KOPT-K1 (cell line): ENCODE measurements around the gene AOPEP.

Source experiments
- H3K27ac ChIP-seq: fragments of 200-600 bp; sonication (generic); 2 replicates; pipeline ENCODE4 v1.5.1; 2016; ENCODE audit warnings: antibody characterized with exemption, mild to moderate bottlenecking, low read depth, low read length; ENCODE audit not compliant: poor library complexity, severe bottlenecking
- H3K36me3 ChIP-seq: fragments of 200-600 bp; sonication (generic); 2 replicates; pipeline ENCODE4 v1.5.1; 2017; ENCODE audit warnings: antibody characterized with exemption, mild to moderate bottlenecking, low read length, moderate library complexity; ENCODE audit not compliant: insufficient read depth
- H3K9me3 ChIP-seq: fragments of 200-600 bp; sonication (generic); 2 replicates; pipeline ENCODE4 v1.5.1; 2017; ENCODE audit warnings: antibody characterized with exemption, low read length, mild to moderate bottlenecking; ENCODE audit not compliant: insufficient read depth, poor library complexity, severe bottlenecking

The AOPEP gene

DNA sequence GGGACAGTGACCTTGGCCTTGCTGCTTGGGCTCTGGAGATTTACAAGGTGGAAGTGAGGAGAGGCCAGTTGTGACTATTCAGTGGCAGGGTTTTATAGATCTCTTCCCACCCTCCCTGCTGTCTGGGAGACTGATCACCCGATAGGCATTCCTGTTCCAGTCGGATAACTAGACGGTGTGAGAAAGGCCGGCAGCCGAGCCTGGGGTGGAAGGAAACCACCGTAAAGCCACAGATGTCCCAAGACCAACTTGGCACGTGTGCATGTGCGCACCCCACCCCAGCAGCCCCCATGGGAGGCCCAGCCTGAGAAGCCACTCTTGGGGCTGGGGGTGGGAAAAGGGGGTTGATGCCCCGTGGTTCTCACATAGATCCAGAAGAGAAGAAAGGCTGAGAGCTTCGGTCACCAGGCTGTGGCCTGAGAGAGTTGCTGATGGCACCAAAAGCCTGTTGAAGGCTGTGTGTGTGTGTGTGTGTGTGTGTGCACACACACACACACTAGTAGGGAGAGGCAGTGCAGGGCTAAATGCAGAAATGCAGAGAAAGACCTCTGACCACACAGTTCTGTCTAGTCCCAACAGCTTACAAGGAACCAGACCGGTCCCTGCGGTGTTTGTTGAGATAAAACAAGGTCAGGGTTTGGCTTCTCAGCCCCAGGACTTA lies 365.2 kb downstream of the AOPEP start:
- no peaks in the 10 kb centered on the region for H3K36me3 ChIP-seq
- H3K9me3 ChIP-seq, result no peaks in the 10 kb centered on the region
- H3K27ac ChIP-seq, result no peak overlapping the region

GRCh38 chr9:95092262-95093072 lies 366.0 kb downstream of the AOPEP start:
- no peak overlapping the region for H3K27ac ChIP-seq
- H3K36me3 ChIP-seq, result no peaks in the 10 kb centered on the region
- no peaks in the 10 kb centered on the region for H3K9me3 ChIP-seq

DNA sequence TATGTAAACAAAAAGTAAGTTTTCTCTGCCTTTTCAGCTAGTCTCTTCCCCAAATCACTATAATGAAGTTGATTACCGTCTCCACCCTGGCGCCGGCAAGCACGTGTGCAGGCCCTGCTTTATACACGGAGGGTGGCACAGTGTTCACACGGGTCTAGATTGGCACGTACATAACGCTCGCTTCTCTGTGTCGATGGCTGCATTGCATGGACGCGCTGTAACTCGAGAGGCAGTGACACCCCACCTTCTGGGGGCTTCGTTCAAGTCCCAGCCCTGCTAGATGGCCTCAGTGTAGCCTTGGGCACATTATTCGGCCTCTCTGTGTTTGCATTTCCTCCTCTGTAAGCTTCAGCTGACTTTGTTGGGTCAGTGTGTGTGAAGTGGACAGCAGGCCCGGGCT lies 367.1 kb downstream of the AOPEP start:
- Histone ChIP-seq H3K36me3 (no peaks in the 10 kb centered on the region), H3K27ac (no peak overlapping the region), H3K9me3 (no peaks in the 10 kb centered on the region)

- Histone ChIP-seq H3K9me3 (no peaks in the 10 kb centered on the region), H3K36me3 (no peaks in the 10 kb centered on the region), H3K27ac (no peak overlapping the region)
These were observed 367.5 kb downstream of the AOPEP start for GRCh38 chr9:95094002-95094401.

DNA sequence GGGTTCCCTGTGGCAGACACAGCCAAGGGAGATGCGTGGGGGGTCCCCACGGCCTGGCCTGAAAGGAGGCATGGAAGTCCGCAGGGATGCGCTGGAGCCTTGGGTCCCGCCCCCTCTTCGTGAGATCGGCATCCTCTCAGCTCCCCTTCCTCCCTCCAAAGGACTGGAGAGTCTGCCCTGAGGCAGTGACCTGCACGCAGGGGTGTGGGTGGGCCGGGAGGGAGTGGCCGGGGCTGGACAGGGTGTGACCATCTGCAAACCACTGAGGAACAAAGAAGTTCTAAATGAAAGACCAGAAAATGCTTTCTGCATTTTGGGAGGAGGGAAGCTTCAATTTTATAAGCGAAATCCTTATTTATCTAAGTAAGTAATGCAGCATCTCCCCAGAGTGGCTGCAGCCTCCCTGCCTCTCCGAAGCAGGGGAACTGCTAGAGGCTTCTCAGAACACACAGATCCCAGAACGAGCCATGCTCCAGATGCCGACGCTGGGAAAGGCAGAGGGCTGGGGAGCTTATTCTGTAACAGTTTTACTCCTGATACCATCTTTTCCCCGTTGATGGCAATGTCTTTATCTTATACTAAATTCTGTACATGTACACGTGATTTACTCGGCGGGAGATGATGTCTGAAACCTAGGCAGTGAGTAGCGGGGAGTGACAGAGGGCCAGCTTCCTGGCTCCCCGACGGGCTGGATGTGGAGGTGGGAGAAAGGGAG lies 369.3 kb downstream of the AOPEP start:
- Histone ChIP-seq H3K9me3 (no peaks in the 10 kb centered on the region), H3K36me3 (peaks cover 12% of the 10 kb centered on the region), H3K27ac (no peak overlapping the region)

DNA sequence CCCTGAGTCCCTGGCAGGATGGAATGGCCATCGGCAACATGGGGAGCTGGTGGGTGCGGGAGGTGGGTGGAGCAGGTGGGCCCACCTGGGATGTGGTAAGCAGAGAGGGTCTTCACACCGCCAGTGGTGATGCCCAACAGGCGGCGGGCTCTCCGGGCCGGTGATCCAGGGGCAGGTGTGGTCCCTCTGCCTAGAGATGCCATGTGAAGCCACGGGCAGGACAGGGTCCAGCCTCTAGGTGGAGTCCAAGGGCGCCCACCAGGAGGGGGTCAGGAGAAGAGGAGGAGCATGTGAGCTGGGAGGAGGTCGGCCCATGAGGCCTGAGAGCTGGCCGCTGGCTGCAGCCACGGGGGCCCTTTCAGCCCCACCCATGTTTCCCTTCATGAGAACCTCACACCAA lies 369.9 kb downstream of the AOPEP start:
- H3K27ac ChIP-seq, result no peak overlapping the region
- no peaks in the 10 kb centered on the region for H3K9me3 ChIP-seq
- peaks cover 12% of the 10 kb centered on the region for H3K36me3 ChIP-seq

DNA sequence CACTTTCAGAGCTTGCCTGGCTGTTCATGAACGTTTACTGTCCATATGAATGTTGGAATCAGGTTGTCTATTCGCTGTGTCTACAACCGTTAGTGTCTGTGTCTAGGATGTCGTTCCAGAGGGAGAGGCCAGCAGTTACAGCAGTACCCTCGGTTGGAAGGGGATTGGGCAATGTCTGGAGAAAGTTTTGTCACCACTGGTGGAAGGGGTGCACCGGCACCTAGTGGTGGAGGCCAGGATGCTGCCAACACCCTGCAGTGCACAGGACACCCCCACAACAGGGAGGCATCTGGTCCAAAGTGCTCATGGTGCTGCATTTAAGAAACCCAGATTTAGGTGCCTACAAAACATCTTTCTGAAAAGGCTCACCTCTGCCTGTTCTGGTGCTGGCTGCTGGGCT lies 370.3 kb downstream of the AOPEP start:
- no peak overlapping the region for H3K27ac ChIP-seq
- no peaks in the 10 kb centered on the region for H3K9me3 ChIP-seq
- peaks cover 12% of the 10 kb centered on the region for H3K36me3 ChIP-seq

- H3K9me3 ChIP-seq, result no peaks in the 10 kb centered on the region
- H3K36me3 ChIP-seq, result peaks cover 12% of the 10 kb centered on the region
These were observed 370.8 kb downstream of the AOPEP start for GRCh38 chr9:95097279-95097678.

DNA sequence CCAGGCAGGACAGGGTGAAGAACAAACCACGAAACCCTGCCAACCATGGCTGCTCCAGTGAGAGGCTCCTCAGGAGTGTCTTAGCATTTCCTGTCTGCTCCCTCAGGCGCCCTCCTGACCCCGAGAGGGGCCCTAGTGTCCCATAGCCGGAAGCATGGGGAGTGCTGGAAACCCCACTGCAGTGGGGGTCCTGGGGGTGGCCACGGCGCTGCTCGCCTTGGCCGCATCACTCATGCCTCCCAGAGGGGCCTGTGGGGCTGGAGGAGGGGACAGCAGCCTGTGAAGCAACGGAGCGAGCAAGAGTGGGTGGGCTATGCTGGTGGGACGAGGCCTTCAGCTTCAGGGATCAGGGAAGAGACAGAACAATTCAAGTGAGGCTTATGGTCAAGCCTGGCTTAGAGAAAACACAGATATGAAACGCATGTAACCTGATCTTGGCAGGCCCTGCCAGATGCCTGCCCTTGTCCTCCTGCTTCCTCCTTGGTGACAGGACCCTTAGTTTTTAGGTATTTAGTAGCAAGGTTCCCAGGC lies 372.0 kb downstream of the AOPEP start:
- H3K36me3 ChIP-seq, result peaks cover 12% of the 10 kb centered on the region

More at GRCh38 chr9:95097279-95097678, 370.8 kb downstream of the AOPEP start:
- H3K27ac ChIP-seq, result no peak overlapping the region

DNA sequence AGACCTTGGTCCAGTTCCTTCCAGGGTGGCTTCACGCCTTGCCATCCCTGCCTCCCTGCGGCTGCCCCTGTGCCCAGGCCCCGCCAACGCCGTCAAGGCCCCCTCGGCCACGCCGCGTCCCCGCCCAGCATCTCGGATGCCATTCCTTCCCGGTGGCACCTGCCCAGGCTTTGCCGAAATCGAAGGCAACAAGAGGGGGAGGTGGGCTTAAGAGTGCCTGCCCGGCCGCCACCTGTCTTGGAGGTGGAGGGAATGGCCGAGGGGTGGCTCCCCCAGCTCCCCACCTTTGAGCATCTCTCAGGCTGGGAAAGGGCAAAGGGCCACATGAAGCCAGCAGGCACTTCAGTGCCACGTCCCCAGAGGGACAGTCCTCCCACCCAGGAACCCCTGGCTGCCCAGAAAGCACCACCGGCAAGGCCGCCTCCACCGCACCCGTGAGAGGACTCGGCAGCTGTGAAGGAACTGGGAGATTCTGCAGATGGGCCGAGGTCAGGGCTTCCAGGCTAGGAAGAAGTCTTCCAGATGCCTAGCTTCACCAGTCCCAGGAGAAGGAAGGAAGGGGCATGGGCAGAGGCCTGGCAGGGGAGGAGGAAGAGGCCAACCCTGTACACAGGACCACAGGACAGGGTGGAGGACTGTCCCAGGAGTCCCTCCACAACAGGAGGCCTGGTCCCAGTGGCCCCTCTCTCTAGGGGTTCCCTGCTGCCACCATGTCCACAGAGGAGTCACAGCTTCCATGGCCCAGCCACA lies 373.0 kb downstream of the AOPEP start:
- no peaks in the 10 kb centered on the region for H3K9me3 ChIP-seq
- no peak overlapping the region for H3K27ac ChIP-seq
- H3K36me3 ChIP-seq, result peaks cover 12% of the 10 kb centered on the region

More for the DNA sequence above, 372.0 kb downstream of the AOPEP start:
- no peak overlapping the region for H3K27ac ChIP-seq
- no peaks in the 10 kb centered on the region for H3K9me3 ChIP-seq

GRCh38 chr9:95100071-95100627 lies 373.6 kb downstream of the AOPEP start:
- Histone ChIP-seq H3K9me3 (no peaks in the 10 kb centered on the region), H3K36me3 (peaks cover 14% of the 10 kb centered on the region), H3K27ac (no peak overlapping the region)

DNA sequence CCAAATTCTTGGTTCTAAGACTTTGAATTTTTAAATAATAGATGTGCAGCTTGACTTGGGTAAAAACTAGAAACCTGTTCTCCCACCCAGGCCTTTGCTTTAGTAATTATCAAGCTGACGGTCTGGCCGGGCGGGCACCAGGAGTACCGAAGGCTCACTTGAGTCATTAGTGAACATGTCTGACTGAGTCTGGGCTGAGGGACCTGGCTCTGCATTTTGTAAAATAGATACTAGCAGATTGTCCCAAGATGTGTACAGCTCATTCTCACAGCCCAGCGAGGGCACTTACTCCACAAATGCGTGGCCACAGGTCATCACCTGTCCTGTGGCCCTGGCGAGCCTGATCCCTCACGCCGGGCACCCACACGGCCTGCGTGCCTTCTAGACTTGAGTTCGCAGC lies 374.8 kb downstream of the AOPEP start:
- Histone ChIP-seq H3K9me3 (no peaks in the 10 kb centered on the region), H3K36me3 (peaks cover 26% of the 10 kb centered on the region), H3K27ac (no peak overlapping the region)

DNA sequence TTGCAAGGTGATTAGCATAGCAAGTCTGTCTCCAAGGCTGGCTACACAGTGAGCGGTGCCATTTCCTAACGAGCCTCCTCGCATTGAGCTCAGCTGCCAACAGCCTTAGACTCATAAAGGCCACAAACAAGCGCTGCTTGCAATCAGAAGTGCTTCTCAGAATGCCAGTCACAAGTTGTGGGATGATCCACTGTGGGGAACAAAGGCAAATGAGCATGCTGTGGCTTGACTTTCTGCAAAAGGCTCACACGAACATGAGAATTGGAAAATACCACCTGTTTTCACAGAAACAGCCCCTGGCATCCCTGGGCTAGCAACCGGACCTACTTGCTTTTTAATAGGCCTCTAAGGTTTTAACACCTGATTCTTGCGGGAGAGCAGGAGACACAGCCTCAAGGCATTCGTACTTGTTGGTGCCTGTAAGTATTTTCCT lies 375.5 kb downstream of the AOPEP start:
- Histone ChIP-seq H3K27ac (no peak overlapping the region), H3K9me3 (no peaks in the 10 kb centered on the region), H3K36me3 (peaks cover 33% of the 10 kb centered on the region)

- H3K36me3 ChIP-seq, result peaks cover 36% of the 10 kb centered on the region
- no peak overlapping the region for H3K27ac ChIP-seq
- H3K9me3 ChIP-seq, result no peaks in the 10 kb centered on the region
These were observed 376.1 kb downstream of the AOPEP start for GRCh38 chr9:95102572-95102971.
